Measurements from ENCODE around the gene HEXIM2. TPM values are rescaled to one million over a fixed set of nuclear protein-coding genes. Genes with fewer than 3 reads are reported as not detected.
"Not testable (repeated sequence)": the region's sequence is repeated elsewhere in the genome, so short reads cannot be mapped to it uniquely, and the experiment has no call there.

Gene HEXIM2
- total and polyA plus RNA-seq, 7 donors = 1.8 to 14.7 (median 7.8) TPM

GRCh38 chr17:45123076-45123770 is 38.5 kb upstream of the HEXIM2 start:
- Histone ChIP-seq H3K9me3 (no peaks in the 10 kb centered on the region), H3K27me3 (no peaks in the 10 kb centered on the region), H3K36me3 (peaks cover 3 to 27% (median 13%) of the 10 kb centered on the region in 4 donors), H3K4me3 (no peak overlapping the region), H3K4me1 (peaks cover 0 to 47% (median 43%) of the 10 kb centered on the region in 4 donors), H3K27ac (peak overlapping the region; percentile 20 to 73 (median 45))
- no peak for DNase-seq
- TF ChIP-seq EP300 (IDR thresholded peaks at IDR 0.05) = no peak
- TF ChIP-seq POLR2AphosphoS5 (IDR thresholded peaks at IDR 0.05) = no peak
- TF ChIP-seq, protein P1, sequence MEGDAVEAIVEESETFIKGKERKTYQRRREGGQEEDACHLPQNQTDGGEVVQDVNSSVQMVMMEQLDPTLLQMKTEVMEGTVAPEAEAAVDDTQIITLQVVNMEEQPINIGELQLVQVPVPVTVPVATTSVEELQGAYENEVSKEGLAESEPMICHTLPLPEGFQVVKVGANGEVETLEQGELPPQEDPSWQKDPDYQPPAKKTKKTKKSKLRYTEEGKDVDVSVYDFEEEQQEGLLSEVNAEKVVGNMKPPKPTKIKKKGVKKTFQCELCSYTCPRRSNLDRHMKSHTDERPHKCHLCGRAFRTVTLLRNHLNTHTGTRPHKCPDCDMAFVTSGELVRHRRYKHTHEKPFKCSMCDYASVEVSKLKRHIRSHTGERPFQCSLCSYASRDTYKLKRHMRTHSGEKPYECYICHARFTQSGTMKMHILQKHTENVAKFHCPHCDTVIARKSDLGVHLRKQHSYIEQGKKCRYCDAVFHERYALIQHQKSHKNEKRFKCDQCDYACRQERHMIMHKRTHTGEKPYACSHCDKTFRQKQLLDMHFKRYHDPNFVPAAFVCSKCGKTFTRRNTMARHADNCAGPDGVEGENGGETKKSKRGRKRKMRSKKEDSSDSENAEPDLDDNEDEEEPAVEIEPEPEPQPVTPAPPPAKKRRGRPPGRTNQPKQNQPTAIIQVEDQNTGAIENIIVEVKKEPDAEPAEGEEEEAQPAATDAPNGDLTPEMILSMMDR (IDR thresholded peaks at IDR 0.05) = no peak
- no peak for TF ChIP-seq POLR2A (IDR thresholded peaks at IDR 0.05)
- 74 to 87% methylated on average over 6 of the region's 6 CpGs for WGBS, 2 donors
- intact Hi-C loops (cut with DNase I) = no loop called here

- Histone ChIP-seq H3K9me3 (no peaks in the 10 kb centered on the region), H3K27ac (peak overlapping the region; percentile 20 to 73 (median 49)), H3K27me3 (no peaks in the 10 kb centered on the region), H3K4me1 (peaks cover 0 to 56% (median 52%) of the 10 kb centered on the region in 4 donors), H3K4me3 (no peak overlapping the region), H3K36me3 (peaks cover 0 to 18% (median 6%) of the 10 kb centered on the region in 4 donors)
- intact Hi-C loops (cut with DNase I) = no loop called here
- TF ChIP-seq EP300 (IDR thresholded peaks at IDR 0.05) (no peak), POLR2AphosphoS5 (IDR thresholded peaks at IDR 0.05) (peak in 1 of 4 donors; percentile 45), POLR2A (IDR thresholded peaks at IDR 0.05) (no peak)
- TF ChIP-seq, protein P1 (IDR thresholded peaks at IDR 0.05) = no peak
- peak; percentile 84 for DNase-seq
- 45 to 62% methylated on average over 15 of the region's 15 CpGs for WGBS, 2 donors
Measured at GRCh38 chr17:45123930-45124796, 37.5 kb upstream of the HEXIM2 start.

DNA sequence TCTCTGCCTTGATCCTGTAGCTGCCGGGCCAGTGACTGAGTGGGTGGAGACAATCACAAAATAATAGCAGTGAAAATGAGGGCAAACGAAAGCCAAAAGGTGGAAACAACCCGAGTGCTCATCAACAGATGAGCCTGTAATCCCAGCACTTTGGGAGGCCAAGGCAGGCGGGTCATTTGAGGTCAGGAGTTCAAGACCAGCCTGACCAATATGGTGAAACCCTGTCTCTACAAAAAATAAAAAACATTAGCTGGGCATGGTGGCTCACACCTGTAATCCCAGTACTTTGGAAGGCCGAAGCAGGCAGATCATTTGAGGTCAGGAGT is 36.9 kb upstream of the HEXIM2 start:
- DNase-seq; H3K4me3 ChIP-seq; intact Hi-C loops (cut with DNase I); H3K9me3 ChIP-seq; H3K27me3 ChIP-seq: not testable (repeated sequence)
- Histone ChIP-seq H3K4me1 (peaks cover 0 to 62% (median 58%) of the 10 kb centered on the region in 4 donors), H3K27ac (peak overlapping the region in 3 of 4 donors; percentile 48 to 73 (median 50)), H3K36me3 (peaks cover 0 to 12% (median 5%) of the 10 kb centered on the region in 4 donors)
- 54 to 72% methylated on average over 5 of the region's 5 CpGs for WGBS, 2 donors

- Histone ChIP-seq H3K4me1 (peaks cover 0 to 70% (median 65%) of the 10 kb centered on the region in 4 donors), H3K36me3 (peaks cover 0 to 4% (median 0%) of the 10 kb centered on the region in 4 donors), H3K9me3 (no peaks in the 10 kb centered on the region), H3K27ac (no peak overlapping the region), H3K27me3 (no peaks in the 10 kb centered on the region), H3K4me3 (no peak overlapping the region)
- intact Hi-C loops (cut with DNase I) = no loop called here
- 98% methylated on average over 8 of the region's 8 CpGs for WGBS, 2 donors
- DNase-seq = no peak
- no peak for TF ChIP-seq POLR2AphosphoS5 (IDR thresholded peaks at IDR 0.05)
Measured at GRCh38 chr17:45125509-45125908, 36.2 kb upstream of the HEXIM2 start.

DNA sequence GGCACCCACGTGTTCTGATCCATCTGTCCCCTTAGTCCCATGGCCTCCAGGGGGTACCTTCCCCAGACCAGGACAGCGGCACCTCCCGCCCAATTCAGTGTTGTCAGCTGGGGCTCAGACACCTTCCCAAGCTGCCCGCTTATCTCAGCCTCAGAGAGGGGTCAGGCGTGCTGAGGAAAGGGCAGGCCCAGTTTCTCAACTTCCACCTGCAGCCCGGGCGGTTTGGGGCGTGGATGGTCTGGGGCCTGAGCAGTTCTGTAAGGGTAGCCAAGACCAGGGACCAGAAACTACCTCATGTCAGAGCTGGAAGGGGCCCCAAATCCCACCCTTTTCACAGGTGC is 34.5 kb upstream of the HEXIM2 start:
- intact Hi-C loops (cut with DNase I) = no loop called here

More for the DNA sequence above, 34.5 kb upstream of the HEXIM2 start:
- Histone ChIP-seq H3K27ac (peak overlapping the region; percentile 82 to 100 (median 98)), H3K27me3 (no peaks in the 10 kb centered on the region), H3K9me3 (no peaks in the 10 kb centered on the region), H3K4me1 (peaks cover 0 to 79% (median 74%) of the 10 kb centered on the region in 4 donors), H3K36me3 (no peaks in the 10 kb centered on the region), H3K4me3 (no peak overlapping the region)
- peak; percentile 62 for DNase-seq
- WGBS, 2 donors = 25 to 79% methylated on average over 8 of the region's 8 CpGs
- TF ChIP-seq, protein P1 (IDR thresholded peaks at IDR 0.05) = no peak
- TF ChIP-seq POLR2A (IDR thresholded peaks at IDR 0.05) (no peak), POLR2AphosphoS5 (IDR thresholded peaks at IDR 0.05) (no peak), EP300 (IDR thresholded peaks at IDR 0.05) (no peak)
